ENCODE measurements around the gene EIF3I. TPM values are rescaled to one million over a fixed set of nuclear protein-coding genes. Genes with fewer than 3 reads are reported as not detected.

EIF3I gene
- polyA plus RNA-seq, 2 of the 4 experiments (the other 2 are of a cell fraction), result 300 to 318 TPM

GRCh38 chr1:32249831-32250525 lies 27.8 kb downstream of the EIF3I start:
- Histone ChIP-seq H3K9me3 (no peaks in the 10 kb centered on the region), H3K4me1 (peaks cover 3% of the 10 kb centered on the region; the same call in 1 of the 3 replicates), H3K4me2 (no peak overlapping the region), H3K4me3 (no peak overlapping the region), H3K27ac (no peak overlapping the region)
- ChIA-PET POLR2A (no interaction called here), CTCF (interaction anchor here (0.7 to 7.7 kb wide), 7 partner anchors 9 to 67 kb away, joined by 3 to 96 read pairs (median 6); no protein-coding TSS in a partner anchor)
- no peak for DNase-seq (ENCODE audit: low read depth in 1 of 2, low spot score in 1 of 2)
- WGBS (ENCODE audit: missing lambda C conversion rate), result 79% methylated on average over 8 of the region's 9 CpGs
- TF ChIP-seq GATA3 (IDR thresholded peaks at IDR 0.05; ENCODE audit: borderline replicate concordance), result no peak
- no peak for TF ChIP-seq ZFP36 (IDR thresholded peaks at IDR 0.05; ENCODE audit: borderline replicate concordance, partially characterized antibody)
- TF ChIP-seq CBX2 (IDR thresholded peaks at IDR 0.05; ENCODE audit: borderline replicate concordance, low read depth), result no peak
- TF ChIP-seq RARB (CRISPR knock-in tag; IDR thresholded peaks at IDR 0.05), result no peak
- TF ChIP-seq E2F6 (IDR thresholded peaks at IDR 0.05; ENCODE audit: borderline replicate concordance, low read depth), result no peak
- no peak for ATAC-seq
- no peak for FAIRE-seq

DNA sequence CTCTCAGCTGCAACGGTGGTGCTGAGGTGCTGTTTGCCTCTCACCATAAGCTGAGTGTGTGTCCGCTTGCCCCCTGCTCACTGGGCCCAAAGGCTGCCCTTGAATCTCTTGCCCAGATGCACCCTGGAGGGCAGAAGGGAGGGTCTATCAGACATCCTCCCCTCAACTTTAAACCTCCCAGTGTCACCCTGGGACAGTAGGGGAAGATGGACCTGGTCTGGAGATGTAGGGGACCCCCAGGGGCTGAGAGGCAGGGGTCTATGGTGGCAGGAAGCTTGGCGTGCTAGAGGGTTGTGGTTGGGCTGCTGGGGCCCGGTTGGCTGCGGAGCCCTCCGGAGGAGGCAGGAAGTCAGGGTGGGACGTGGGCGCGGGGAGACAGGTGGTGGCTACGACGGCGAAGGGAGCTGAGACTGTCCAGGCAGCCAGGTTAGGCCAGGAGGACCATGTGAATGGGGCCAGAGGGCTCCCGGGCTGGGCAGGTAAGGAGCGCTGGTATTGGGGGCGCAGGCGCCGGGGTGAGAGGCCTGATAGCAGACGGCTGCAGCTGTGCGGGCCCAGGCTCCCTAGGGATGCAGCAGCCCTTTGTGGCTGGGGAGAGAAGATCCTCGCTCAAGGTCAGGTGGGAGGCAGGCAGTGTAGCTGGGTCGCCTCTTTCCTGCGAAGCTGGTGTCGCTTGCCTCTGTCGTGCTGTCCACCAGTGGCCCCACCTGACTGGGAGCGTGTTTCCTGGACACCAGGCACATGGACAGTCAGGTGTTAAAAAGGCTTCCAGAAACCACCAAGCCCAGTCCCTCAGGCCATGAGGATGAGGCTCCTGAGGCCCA lies 28.9 kb downstream of the EIF3I start, which contains the start of gene LCK:
Gene LCK, plus strand, starts transcription at position 373 of the 824 bp plus-strand sequence. CDS start 23,065 bp downstream, outside the sequence.
- no peak for ATAC-seq

GRCh38 chr1:32255072-32256071 lies 33.2 kb downstream of the EIF3I start:
- no peak overlapping the region for H3K27ac ChIP-seq
- H3K4me1 ChIP-seq, result no peaks in the 10 kb centered on the region
- no peaks in the 10 kb centered on the region for H3K9me3 ChIP-seq
- 67% methylated on average over 10 of the region's 10 CpGs for WGBS (ENCODE audit: missing lambda C conversion rate)
- no peak overlapping the region for H3K4me2 ChIP-seq
- CTCF ChIA-PET, result interaction anchor here (0.6 to 2.2 kb wide), 6 partner anchors 9 to 1167 kb away, joined by 3 to 7 read pairs (median 4); partner anchors contain the start of gene FAM167B
- ATAC-seq, result no peak
- TF ChIP-seq RNF2 (IDR thresholded peaks at IDR 0.05; ENCODE audit: borderline replicate concordance, low read depth) (no peak), KDM5A (IDR thresholded peaks at IDR 0.05) (no peak), MAFK (IDR thresholded peaks at IDR 0.05; ENCODE audit: partially characterized antibody) (no peak), HOXA7 (CRISPR knock-in tag; IDR thresholded peaks at IDR 0.05) (no peak), CHD4 (IDR thresholded peaks at IDR 0.05; ENCODE audit: borderline replicate concordance) (no peak), CEBPB (IDR thresholded peaks at IDR 0.05) (no peak), ZSCAN20 (CRISPR knock-in tag; IDR thresholded peaks at IDR 0.05) (no peak), CHD2 (IDR thresholded peaks at IDR 0.05; ENCODE audit: low read length, partially characterized antibody) (no peak), EP300 (IDR thresholded peaks at IDR 0.05) (no peak), MAZ (IDR thresholded peaks at IDR 0.05; ENCODE audit: borderline replicate concordance, low read depth, low read length) (no peak), RAD21 (conservative IDR thresholded peaks at IDR 0.05 in 1 of 2, IDR thresholded peaks at IDR 0.05 in 1 of 2) (no peak), CBX8 (IDR thresholded peaks at IDR 0.05) (no peak), NR3C1 (IDR thresholded peaks at IDR 0.05) (no peak), ZC3H11A (IDR thresholded peaks at IDR 0.05) (no peak), POLR2A (IDR thresholded peaks at IDR 0.05; ENCODE audit: low read length) (no peak), SMC3 (IDR thresholded peaks at IDR 0.05) (no peak), NFE2L2 (conservative IDR thresholded peaks at IDR 0.05; ENCODE audit: low read length) (no peak), RARB (CRISPR knock-in tag; IDR thresholded peaks at IDR 0.05) (no peak), TP53 (CRISPR knock-in tag; IDR thresholded peaks at IDR 0.05) (no peak)
- TF ChIP-seq, protein P1, sequence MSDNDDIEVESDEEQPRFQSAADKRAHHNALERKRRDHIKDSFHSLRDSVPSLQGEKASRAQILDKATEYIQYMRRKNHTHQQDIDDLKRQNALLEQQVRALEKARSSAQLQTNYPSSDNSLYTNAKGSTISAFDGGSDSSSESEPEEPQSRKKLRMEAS (IDR thresholded peaks at IDR 0.05), result no peak
- POLR2A ChIA-PET, result no interaction called here
- no peak for DNase-seq (ENCODE audit: low read depth in 1 of 2, low spot score in 1 of 2)
- H3K4me3 ChIP-seq, result no peak overlapping the region
- no peak for FAIRE-seq

More for the DNA sequence above, 28.9 kb downstream of the EIF3I start, which contains the start of gene LCK:
- FAIRE-seq, result no peak
- POLR2A ChIA-PET, result interaction anchor here (0.6 kb wide), 1 partner anchor 40 kb away, joined by 8 read pairs; no protein-coding TSS in a partner anchor
- DNase-seq (ENCODE audit: low read depth in 1 of 2, low spot score in 1 of 2), result no peak
- CTCF ChIA-PET, result interaction anchor here (0.9 to 7.7 kb wide), 4 partner anchors 10 to 41 kb away, joined by 3 to 96 read pairs (median 6); no protein-coding TSS in a partner anchor
- no peak within 1 kb of the TSS for H3K27ac ChIP-seq
- H3K4me1 ChIP-seq, result peaks cover 3% of the 10 kb centered on the region; the same call in 1 of the 3 replicates
- TF ChIP-seq KDM1A (IDR thresholded peaks at IDR 0.05; ENCODE audit: low read depth), result no peak
- no peaks in the 10 kb centered on the region for H3K9me3 ChIP-seq
- H3K4me3 ChIP-seq, result no peak within 1 kb of the TSS
- H3K4me2 ChIP-seq, result no peak within 1 kb of the TSS
- 89% methylated on average over 16 of the region's 25 CpGs for WGBS (ENCODE audit: missing lambda C conversion rate)

All from A549 (cell line).